ENCODE data around the gene SCNN1G.

Gene SCNN1G

GRCh38 chr16:23256440-23256839 lies 73.9 kb downstream of the SCNN1G start:
- no peak for DNase-seq

- no peak for DNase-seq
These were observed 75.1 kb downstream of the SCNN1G start for GRCh38 chr16:23257682-23258081.

GRCh38 chr16:23258919-23259237 lies 76.3 kb downstream of the SCNN1G start:
- no peak for DNase-seq

All from activated CD4-positive, CD25-positive, alpha-beta regulatory T cell (primary cell).